H1 (cell line): ENCODE data around the gene IGSF9. TPM values are rescaled to one million over a fixed set of nuclear protein-coding genes. Genes with fewer than 3 reads are reported as not detected.

ENCODE experiments used
- CTCF ChIA-PET: fragments of 300-600 bp; sonication (Branson Sonifier 250); formaldehyde crosslinking; loops from one replicate; lab custom pipeline; 2021; ENCODE audit not compliant: partially characterized antibody; lab: Charles Lee
- POLR2A ChIA-PET: fragments of 300-600 bp; sonication (Branson Sonifier 250); formaldehyde crosslinking; loops from one replicate; lab custom pipeline; 2021; ENCODE audit warnings: inconsistent platforms; ENCODE audit not compliant: partially characterized antibody; lab: Charles Lee
- DNase-seq, 2 experiments: peaks; one replicate each; pipeline versions ENCODE4 v3.0.0 to v3.0.0-alpha.2; 2010 to 2022; ENCODE audit warnings: low spot score in 2 of 2, low read depth in 1 of 2, mixed read lengths in 1 of 2
- FAIRE-seq: peaks from 2 replicates; lab custom pipeline; 2011; peaks lifted over from hg19 to GRCh38; lab: Jason Lieb, UNC
- H2AFZ ChIP-seq: 2 replicates; pipeline ENCODE4 v1.8.1; 2012; ENCODE audit warnings: low read length, inconsistent platforms
- H2AK5ac ChIP-seq: 2 replicates; pipeline ENCODE4 v1.6.1; 2013; ENCODE audit warnings: low read depth, low read length
- H2BK120ac ChIP-seq: replicated peaks from 2 replicates; pipeline ENCODE3; 2013; ENCODE audit warnings: low read depth, low read length, inconsistent platforms
- H2BK12ac ChIP-seq: 2 replicates; pipeline ENCODE4 v1.6.1; 2013; ENCODE audit warnings: low read depth, low read length
- H2BK15ac ChIP-seq: 2 replicates; pipeline ENCODE4 v1.6.1; 2013; ENCODE audit warnings: low read length
- H2BK20ac ChIP-seq: 2 replicates; pipeline ENCODE4 v1.6.1; 2013; ENCODE audit warnings: low read length
- H2BK5ac ChIP-seq: 2 replicates; pipeline ENCODE4 v1.6.1; 2013; ENCODE audit warnings: low read depth, low read length
- H3K14ac ChIP-seq: 2 replicates; pipeline ENCODE4 v1.6.1; 2013; ENCODE audit warnings: inconsistent platforms; ENCODE audit not compliant: insufficient read length
- H3K18ac ChIP-seq: 2 replicates; pipeline ENCODE4 v1.6.1; 2013; ENCODE audit warnings: low read length; ENCODE audit errors: extremely low read depth
- H3K23ac ChIP-seq: 2 replicates; pipeline ENCODE4 v1.6.1; 2013; ENCODE audit warnings: inconsistent platforms; ENCODE audit not compliant: insufficient read length
- H3K23me2 ChIP-seq: 2 replicates; pipeline ENCODE4 v1.6.1; 2013; ENCODE audit warnings: low read depth, low read length
- H3K27ac ChIP-seq: 2 replicates; pipeline ENCODE4 v1.6.1; 2011; ENCODE audit warnings: low read depth, low read length, inconsistent platforms
- H3K27me3 ChIP-seq, 4 experiments: replicated peaks in 1 of 4; 1 replicate in 1 of 4; 2 replicates in 3 of 4; pipeline versions ENCODE4 v1.6.1 to v1.8.1; 2011 to 2013; ENCODE audit warnings: low read length in 3 of 4, mild to moderate bottlenecking in 3 of 4, inconsistent platforms in 2 of 4, mixed read lengths in 2 of 4, moderate library complexity in 1 of 4; ENCODE audit not compliant: control insufficient read depth in 3 of 4, insufficient read depth in 3 of 4; ENCODE audit errors: extremely low read depth in 1 of 4
- H3K36me3 ChIP-seq, 4 experiments: 2 replicates each; pipeline versions ENCODE4 v1.6.1 to v1.8.1; 2011 to 2013; ENCODE audit warnings: mild to moderate bottlenecking in 4 of 4, low read length in 3 of 4, moderate library complexity in 2 of 4, control low read depth in 1 of 4, inconsistent platforms in 1 of 4; ENCODE audit not compliant: insufficient read depth in 4 of 4, control insufficient read depth in 2 of 4
- H3K4ac ChIP-seq: replicated peaks from 2 replicates; pipeline ENCODE3; 2013; ENCODE audit warnings: low read length, low read depth, mixed read lengths, inconsistent platforms; ENCODE audit not compliant: insufficient read length
- H3K4me1 ChIP-seq, 4 experiments: replicated peaks in 1 of 4; 1 replicate in 1 of 4; 2 replicates in 3 of 4; pipeline versions ENCODE4 v1.6.1 to v1.8.1; 2011 to 2013; ENCODE audit warnings: low read length in 3 of 4, inconsistent platforms in 2 of 4, mixed read lengths in 1 of 4; ENCODE audit not compliant: insufficient read depth in 4 of 4, control insufficient read depth in 3 of 4
- H3K4me2 ChIP-seq, 2 experiments: 2 replicates each; pipeline versions ENCODE4 v1.6.1 to v1.8.1; 2011 to 2013; ENCODE audit warnings: low read depth in 2 of 2, low read length in 2 of 2, control low read depth in 1 of 2, inconsistent platforms in 1 of 2, mild to moderate bottlenecking in 1 of 2; ENCODE audit not compliant: insufficient read depth in 1 of 2
- H3K4me3 ChIP-seq, 4 experiments: fragments of 200-600, 300-600 bp in 1 of 4; sonication (generic), shearing (Covaris generic), sonication (Bioruptor Twin) in 1 of 4; 2 replicates each; pipeline versions ENCODE4 v1.5.1 to v1.8.1; 2011 to 2016; ENCODE audit warnings: low read length in 4 of 4, low read depth in 3 of 4, control low read depth in 2 of 4, inconsistent platforms in 2 of 4, mild to moderate bottlenecking in 2 of 4, mixed read lengths in 1 of 4, moderate library complexity in 1 of 4; ENCODE audit not compliant: insufficient read depth in 2 of 4; ENCODE audit errors: extremely low read depth in 1 of 4
- H3K56ac ChIP-seq: replicated peaks from 2 replicates; pipeline ENCODE3; 2013; ENCODE audit warnings: low read depth, mild to moderate bottlenecking, mixed read lengths, low read length, inconsistent platforms; ENCODE audit not compliant: insufficient read length
- H3K79me1 ChIP-seq: 2 replicates; pipeline ENCODE4 v1.6.1; 2013; ENCODE audit warnings: low read depth, low read length, control low read depth
- H3K79me2 ChIP-seq, 2 experiments: 2 replicates each; pipeline versions ENCODE4 v1.6.1 to v1.8.1; 2012 to 2013; ENCODE audit warnings: low read length in 2 of 2, mild to moderate bottlenecking in 2 of 2, inconsistent platforms in 1 of 2; ENCODE audit not compliant: insufficient read depth in 2 of 2, control insufficient read depth in 1 of 2
- H3K9ac ChIP-seq, 4 experiments: replicated peaks in 1 of 4; 1 replicate in 1 of 4; 2 replicates in 3 of 4; pipeline versions ENCODE4 v1.6.1 to v1.8.1; 2011 to 2013; ENCODE audit warnings: low read depth in 3 of 4, low read length in 3 of 4, control low read depth in 2 of 4, mild to moderate bottlenecking in 2 of 4, moderate library complexity in 2 of 4, inconsistent platforms in 1 of 4; ENCODE audit errors: extremely low read depth in 1 of 4
- H3K9me3 ChIP-seq, 2 experiments: 2 replicates each; pipeline versions ENCODE4 v1.6.1 to v1.8.1; 2012 to 2013; ENCODE audit warnings: mild to moderate bottlenecking in 2 of 2, moderate library complexity in 2 of 2, control low read depth in 1 of 2, inconsistent platforms in 1 of 2, low read depth in 1 of 2, low read length in 1 of 2, mixed read lengths in 1 of 2; ENCODE audit not compliant: insufficient read depth in 2 of 2
- H4K20me1 ChIP-seq, 2 experiments: replicated peaks in 1 of 2; 2 replicates each; pipeline versions ENCODE3 to v1.8.1; 2011 to 2013; ENCODE audit warnings: inconsistent platforms in 2 of 2, low read length in 2 of 2, mild to moderate bottlenecking in 1 of 2; ENCODE audit not compliant: insufficient read depth in 2 of 2, control insufficient read depth in 1 of 2
- H4K5ac ChIP-seq: 2 replicates; pipeline ENCODE4 v1.6.1; 2013; ENCODE audit warnings: low read length, low read depth, mixed read lengths, inconsistent platforms; ENCODE audit not compliant: insufficient read length
- H4K8ac ChIP-seq: 2 replicates; pipeline ENCODE4 v1.8.0; 2013; ENCODE audit warnings: mild to moderate bottlenecking, moderate library complexity, low read length, inconsistent platforms; ENCODE audit not compliant: insufficient read depth; ENCODE audit errors: extremely low read depth
- H4K91ac ChIP-seq: replicated peaks from 2 replicates; pipeline ENCODE3; 2013; ENCODE audit warnings: low read length, mixed read lengths, inconsistent platforms; ENCODE audit not compliant: insufficient read length
- CHD1 ChIP-seq: IDR thresholded peaks from 2 replicates; pipeline ENCODE4 v1.6.1; 2012; ENCODE audit warnings: low read depth, low read length, improper control_type of control experiment
- WGBS, 2 experiments: shearing (Covaris generic) in 1 of 2; methylation state at CpG; one replicate each; pipeline versions ENCODE4 v1.1.6 to v1.1.7; 2013 to 2015; ENCODE audit warnings: low lambda C conversion rate in 2 of 2, mixed read lengths in 2 of 2, inconsistent platforms in 1 of 2, low coverage in 1 of 2, missing lambda C conversion rate in 1 of 2; ENCODE audit not compliant: insufficient replicate concordance in 2 of 2, insufficient coverage in 1 of 2, insufficient read length in 1 of 2; ENCODE audit errors: extremely low coverage in 1 of 2, missing lambda C conversion rate in 1 of 2; 5-methylcytosine and 5-hydroxymethylcytosine counted together
- polyA plus RNA-seq, 7 experiments: library from polyadenylated mRNA; depleted of rRNA in 3 of 7; stranded (reverse) in 5 of 7; unstranded in 2 of 7; fragments of >200 nt in 5 of 7; fragments of 200-250 nt in 2 of 7; gene quantifications; 1 replicate in 5 of 7; 2 replicates in 1 of 7; 4 replicates in 1 of 7; pipeline versions ENCODE4 v1.2.1 to v1.2.3, GENCODE V29; 2011 to 2013; ENCODE audit warnings: missing spikeins in 2 of 7, mixed read lengths in 2 of 7
- total RNA-seq: library from RNA; stranded (reverse); fragmentation: NEBNext Ultra II Directional; extraction: Animal tissue kit (Norgen Biotek cat#: 25700); gene quantifications from 2 replicates; pipeline ENCODE4 v1.2.1, GENCODE V29; 2021

IGSF9 gene
- total and polyA plus RNA-seq, 2 of the 8 experiments (the other 6 are each of a cell fraction or from before 2014, with no cell fraction given) = 10.9 to 28.1 TPM

DNA sequence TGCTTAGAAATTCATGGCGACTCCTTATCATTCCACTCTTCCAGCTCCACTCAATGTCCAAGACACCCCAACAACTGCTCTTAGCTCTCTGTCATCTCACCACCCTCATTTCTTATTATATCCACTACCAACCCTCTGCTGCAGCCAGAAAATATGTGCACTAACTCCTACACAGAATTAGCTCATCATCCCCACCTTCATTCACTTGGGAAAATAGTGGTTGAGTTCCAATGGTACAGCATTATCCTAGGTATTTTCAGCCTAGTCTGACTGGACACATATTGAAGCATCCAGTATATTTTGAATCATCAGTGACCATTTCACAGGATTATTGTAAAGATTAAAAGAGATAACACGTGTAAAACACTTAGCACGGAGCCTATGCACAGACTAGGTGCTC is 66.3 kb downstream of the IGSF9 start:
- Histone ChIP-seq H4K91ac (no peak overlapping the region), H3K27me3 (no peaks in the 10 kb centered on the region; a peak in 1 of 7 replicates), H3K79me1 (no peaks in the 10 kb centered on the region), H3K56ac (no peak overlapping the region), H3K79me2 (no peaks in the 10 kb centered on the region), H2AK5ac (no peak overlapping the region), H2BK20ac (no peak overlapping the region), H3K4me2 (no peak overlapping the region), H2BK12ac (no peak overlapping the region), H2AFZ (no peak overlapping the region), H3K4ac (no peak overlapping the region), H3K4me1 (no peaks in the 10 kb centered on the region), H4K8ac (no peak overlapping the region), H3K14ac (no peak overlapping the region), H3K9ac (no peak overlapping the region), H4K20me1 (no peaks in the 10 kb centered on the region), H3K18ac (no peak overlapping the region), H2BK15ac (no peak overlapping the region), H3K23me2 (no peaks in the 10 kb centered on the region; the same call in 1 of the 2 replicates), H4K5ac (no peak overlapping the region), H3K9me3 (no peaks in the 10 kb centered on the region), H2BK120ac (no peak overlapping the region), H3K23ac (no peak overlapping the region), H3K27ac (no peak overlapping the region), H3K36me3 (no peaks in the 10 kb centered on the region), H3K4me3 (no peak overlapping the region), H2BK5ac (no peak overlapping the region)
- WGBS, 2 experiments = 89% methylated on average over 3 of the region's 3 CpGs; no CpG with 5 or more reads in 1 of the 2 experiments
- no peak for FAIRE-seq
- POLR2A ChIA-PET = no interaction called here
- CTCF ChIA-PET = interaction anchor here (1.0 to 20.8 kb wide), 12 partner anchors 10 to 665 kb away, joined by 3 to 645 read pairs (median 4); partner anchors contain the start of gene FCRL6
- DNase-seq = no peak
- TF ChIP-seq CHD1 = no peak
